Measurements from ENCODE around the gene PAK6. TPM values are rescaled to one million over a fixed set of nuclear protein-coding genes. Genes with fewer than 3 reads are reported as not detected.

Gene PAK6
- total RNA-seq, 4 donors from 2014 or later, result 2.3 to 5.0 (median 3.3) TPM; not detected in 1

GRCh38 chr15:40292246-40292645 is 53.4 kb downstream of the PAK6 start:
- no peaks in the 10 kb centered on the region for H3K4me1 ChIP-seq
- no peaks in the 10 kb centered on the region for H3K27me3 ChIP-seq
- intact Hi-C loops (cut with DNase I; ENCODE audit: low total_unique reads), result no loop called here
- TF ChIP-seq CTCF (IDR thresholded peaks at IDR 0.05), result no peak
- TF ChIP-seq POLR2A (IDR thresholded peaks at IDR 0.05), result no peak
- no peak overlapping the region for H3K27ac ChIP-seq
- H3K36me3 ChIP-seq, result no peaks in the 10 kb centered on the region
- no peak overlapping the region for H3K4me3 ChIP-seq
- no peak for DNase-seq
- no peaks in the 10 kb centered on the region for H3K9me3 ChIP-seq

GRCh38 chr15:40293006-40293405 is 54.1 kb downstream of the PAK6 start:
- intact Hi-C loops (cut with DNase I; ENCODE audit: low total_unique reads), result no loop called here
- Histone ChIP-seq H3K27me3 (no peaks in the 10 kb centered on the region), H3K9me3 (no peaks in the 10 kb centered on the region), H3K4me1 (no peaks in the 10 kb centered on the region), H3K4me3 (no peak overlapping the region), H3K27ac (no peak overlapping the region), H3K36me3 (no peaks in the 10 kb centered on the region)
- no peak for DNase-seq
- no peak for TF ChIP-seq POLR2A (IDR thresholded peaks at IDR 0.05)
- TF ChIP-seq CTCF (IDR thresholded peaks at IDR 0.05), result no peak

GRCh38 chr15:40293905-40294895 is 55.3 kb downstream of the PAK6 start:
- H3K36me3 ChIP-seq, result no peaks in the 10 kb centered on the region
- H3K4me3 ChIP-seq, result no peak overlapping the region
- DNase-seq, result no peak
- intact Hi-C loops (cut with DNase I; ENCODE audit: low total_unique reads), result no loop called here
- no peaks in the 10 kb centered on the region for H3K27me3 ChIP-seq
- TF ChIP-seq CTCF (IDR thresholded peaks at IDR 0.05) (no peak), POLR2A (IDR thresholded peaks at IDR 0.05) (no peak)
- no peak overlapping the region for H3K27ac ChIP-seq
- H3K4me1 ChIP-seq, result no peaks in the 10 kb centered on the region
- no peaks in the 10 kb centered on the region for H3K9me3 ChIP-seq

GRCh38 chr15:40295297-40295696 is 56.4 kb downstream of the PAK6 start:
- Histone ChIP-seq H3K27me3 (no peaks in the 10 kb centered on the region), H3K27ac (no peak overlapping the region), H3K9me3 (no peaks in the 10 kb centered on the region), H3K4me3 (no peak overlapping the region), H3K4me1 (no peaks in the 10 kb centered on the region), H3K36me3 (no peaks in the 10 kb centered on the region)
- no peak for DNase-seq
- TF ChIP-seq CTCF (IDR thresholded peaks at IDR 0.05) (no peak), POLR2A (IDR thresholded peaks at IDR 0.05) (no peak)
- intact Hi-C loops (cut with DNase I; ENCODE audit: low total_unique reads), result no loop called here

GRCh38 chr15:40295877-40296560 is 57.2 kb downstream of the PAK6 start:
- DNase-seq, result no peak
- Histone ChIP-seq H3K36me3 (no peaks in the 10 kb centered on the region), H3K9me3 (no peaks in the 10 kb centered on the region), H3K27ac (no peak overlapping the region), H3K4me3 (no peak overlapping the region), H3K4me1 (no peaks in the 10 kb centered on the region), H3K27me3 (no peaks in the 10 kb centered on the region)
- TF ChIP-seq POLR2A (IDR thresholded peaks at IDR 0.05) (no peak), CTCF (IDR thresholded peaks at IDR 0.05) (no peak)
- intact Hi-C loops (cut with DNase I; ENCODE audit: low total_unique reads), result no loop called here
